Panc1 (cell line): ENCODE measurements around the gene MYLK.

Experiments used
- CTCF ChIP-seq: fragments of 450-650 bp; IDR thresholded peaks from 2 replicates; pipeline ENCODE4 v1.5.1; 2017; ENCODE audit warnings: mild to moderate bottlenecking
- POLR2AphosphoS5 ChIP-seq: IDR thresholded peaks from 2 replicates; pipeline ENCODE4 v1.6.1; 2012; ENCODE audit warnings: mild to moderate bottlenecking, low read depth, low read length, moderate library complexity
- REST ChIP-seq, 2 experiments: IDR thresholded peaks; 2 replicates each; pipeline ENCODE4 v1.6.1; 2011 to 2012; ENCODE audit warnings: low read depth in 2 of 2, control low read depth in 1 of 2, low read length in 1 of 2, mild to moderate bottlenecking in 1 of 2, moderate library complexity in 1 of 2; ENCODE audit not compliant: insufficient read depth in 1 of 2
- SIN3A ChIP-seq: IDR thresholded peaks from 2 replicates; pipeline ENCODE4 v1.6.1; 2012; ENCODE audit warnings: low read depth, mild to moderate bottlenecking, low read length, moderate library complexity, borderline replicate concordance; ENCODE audit not compliant: insufficient read depth
- TCF7L2 ChIP-seq: IDR thresholded peaks from 2 replicates; pipeline ENCODE4 v1.6.1; 2011; ENCODE audit warnings: mild to moderate bottlenecking, low read depth, low read length, inconsistent platforms

- no peak for TF ChIP-seq CTCF
- TF ChIP-seq SIN3A = no peak
- no peak for TF ChIP-seq POLR2AphosphoS5
- TF ChIP-seq REST (IDR thresholded peaks at IDR 0.05; ENCODE audit: insufficient read depth in 1 of 2, low read depth in 2 of 2, low read length in 1 of 2) = no peak
- TF ChIP-seq TCF7L2 = no peak
Observed at GRCh38 chr3:123620343-123620742, 263.8 kb downstream of the MYLK start.
